Measurements from ENCODE around the gene NUDT8.

The NUDT8 gene, protein sequence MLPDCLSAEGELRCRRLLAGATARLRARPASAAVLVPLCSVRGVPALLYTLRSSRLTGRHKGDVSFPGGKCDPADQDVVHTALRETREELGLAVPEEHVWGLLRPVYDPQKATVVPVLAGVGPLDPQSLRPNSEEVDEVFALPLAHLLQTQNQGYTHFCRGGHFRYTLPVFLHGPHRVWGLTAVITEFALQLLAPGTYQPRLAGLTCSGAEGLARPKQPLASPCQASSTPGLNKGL

DNA sequence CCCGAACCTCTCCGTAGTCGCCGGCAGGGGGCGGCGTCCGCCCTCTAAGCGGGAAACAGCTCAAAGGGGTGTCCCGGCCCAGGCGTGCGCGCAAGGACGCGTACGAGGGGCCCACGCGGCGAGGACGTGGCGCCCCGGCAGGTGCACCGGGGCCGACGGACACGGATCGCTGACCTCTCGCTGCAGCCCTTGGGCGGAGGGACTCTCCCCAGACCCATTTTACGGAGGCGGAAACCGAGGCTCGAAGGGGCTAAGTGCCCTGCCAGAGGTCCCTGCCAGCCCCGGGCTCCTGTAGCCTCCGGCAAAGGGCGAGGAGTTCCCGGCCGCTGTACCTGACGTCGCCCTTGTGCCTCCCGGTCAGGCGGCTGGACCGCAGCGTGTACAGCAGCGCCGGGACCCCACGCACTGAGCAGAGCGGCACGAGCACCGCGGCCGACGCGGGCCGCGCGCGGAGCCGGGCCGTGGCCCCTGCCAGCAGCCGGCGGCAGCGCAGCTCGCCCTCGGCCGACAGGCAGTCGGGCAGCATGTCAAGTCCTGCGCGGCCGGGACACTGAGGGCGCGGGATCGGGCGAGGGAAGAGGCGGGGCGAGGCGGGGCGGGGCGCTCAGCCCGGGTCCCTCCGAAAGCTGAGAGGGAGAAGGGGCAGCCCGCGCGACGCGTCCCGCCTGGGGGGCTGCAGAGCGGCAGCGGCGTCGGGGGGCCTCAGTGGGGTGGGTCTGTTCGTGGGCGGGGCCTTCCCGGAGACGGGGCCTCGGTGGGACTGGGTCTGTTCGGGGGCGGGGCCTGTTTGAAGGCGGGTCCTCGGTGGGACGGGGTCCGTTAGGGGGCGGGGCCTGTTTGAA lies at the start of gene NUDT8:
TSS of gene NUDT8 (minus strand) at position 552 of the 842 bp plus-strand sequence. CDS start at position 526, 26 bp downstream.
- Mint-ChIP-seq H3K9me3 (no peaks in the 10 kb centered on the region), H3K36me3 (peaks cover 14 to 18% of the 10 kb centered on the region in 2 donors), H3K27me3 (no peaks in the 10 kb centered on the region), H3K27ac (peak within 1 kb of the TSS; percentile 93), H3K4me1 (peaks cover 16 to 33% of the 10 kb centered on the region in 2 donors), H3K4me3 (peak within 1 kb of the TSS; percentile 82 to 86)
- peak; percentile 73 for ATAC-seq (replicated peaks)
- peak; percentile 88 for DNase-seq

DNA sequence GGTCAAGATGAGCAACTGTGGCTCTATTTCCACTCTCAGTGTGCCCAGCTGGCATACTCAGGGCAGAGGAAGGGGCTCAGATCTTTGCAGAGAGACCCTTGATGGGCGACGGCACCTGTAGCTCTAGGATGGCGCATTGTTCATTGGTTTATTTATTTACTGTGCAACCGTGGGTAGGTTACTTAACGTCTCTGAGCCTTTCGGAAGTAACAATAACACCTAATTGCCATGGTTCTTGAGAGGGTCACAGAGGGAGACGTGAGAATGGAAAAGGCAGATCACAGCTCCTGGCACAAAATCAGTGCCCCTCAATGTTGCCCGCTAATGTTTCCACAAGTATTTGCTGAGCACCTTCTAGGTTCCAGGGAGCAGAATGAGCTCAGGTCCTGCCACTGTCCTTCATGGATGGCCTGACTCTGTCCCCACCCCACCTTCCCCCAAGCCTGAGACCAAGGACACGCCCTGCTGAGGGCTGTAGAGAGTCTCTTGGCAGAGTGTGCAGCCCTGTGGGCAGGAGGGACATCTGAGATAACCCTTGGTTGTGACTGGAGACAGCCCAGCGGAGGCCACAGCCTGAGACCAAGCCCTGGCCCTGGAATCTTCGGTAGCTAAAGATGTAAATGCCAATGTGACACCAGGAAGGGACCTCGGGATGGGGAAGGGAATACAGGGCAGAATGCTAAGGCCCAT lies 45.5 kb upstream of the NUDT8 start:
- Mint-ChIP-seq H3K36me3 (no peaks in the 10 kb centered on the region), H3K27me3 (peaks cover 8 to 21% of the 10 kb centered on the region in 2 donors), H3K4me3 (no peak overlapping the region), H3K9me3 (no peaks in the 10 kb centered on the region), H3K4me1 (peaks cover 0 to 4% of the 10 kb centered on the region in 2 donors), H3K27ac (no peak overlapping the region)
- ATAC-seq (replicated peaks) (no peak), DNase-seq (no peak)

DNA sequence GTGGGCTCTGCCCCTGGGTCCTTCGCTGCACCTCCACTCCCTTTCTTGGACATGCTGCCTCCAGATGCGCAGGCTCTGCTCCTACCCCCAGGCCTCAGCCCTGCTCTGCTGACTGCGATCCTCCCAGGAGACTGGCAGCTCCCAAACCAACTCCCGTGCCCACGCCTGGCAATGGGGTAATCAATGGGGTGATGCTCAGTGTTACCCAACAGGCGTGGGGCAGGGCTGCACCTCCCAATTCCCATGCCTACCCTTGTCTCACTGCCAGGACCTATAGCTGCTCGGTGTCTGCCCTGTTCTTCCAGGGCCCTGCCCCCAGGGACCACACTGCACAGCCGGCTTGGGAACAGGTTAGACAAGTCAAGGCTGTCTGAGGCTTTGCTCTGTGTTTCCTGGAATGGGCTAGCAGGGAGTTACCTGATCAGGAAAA lies 44.7 kb upstream of the NUDT8 start, which contains the start of gene ALDH3B2:
TSS of gene ALDH3B2 (minus strand) at position 182 of the 430 bp plus-strand sequence. CDS start 7,688 bp downstream, outside the sequence.
- Mint-ChIP-seq H3K36me3 (no peaks in the 10 kb centered on the region), H3K27ac (no peak within 1 kb of the TSS)

DNA sequence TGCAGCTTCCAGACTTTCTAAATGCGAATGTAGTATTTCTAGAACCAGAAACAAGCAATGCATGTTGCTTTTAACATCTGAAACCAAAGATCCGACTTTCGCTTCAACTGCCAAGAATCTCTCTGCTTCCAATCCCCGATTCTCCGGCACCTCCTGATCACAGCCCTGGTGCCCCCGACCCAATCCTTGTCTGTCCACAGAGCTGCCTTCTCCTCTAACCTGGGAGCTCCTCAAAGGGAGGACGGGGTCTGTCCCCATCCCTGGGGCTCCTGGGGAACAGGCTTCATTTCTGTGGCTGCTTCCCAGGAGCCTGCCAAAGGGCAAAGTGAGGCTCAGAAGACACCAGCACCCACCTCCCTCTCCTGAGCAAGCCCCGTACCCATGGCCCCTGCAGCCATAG lies 44.2 kb upstream of the NUDT8 start:
- Mint-ChIP-seq H3K27me3 (peaks cover 8 to 21% of the 10 kb centered on the region in 2 donors), H3K4me3 (no peak overlapping the region), H3K4me1 (peaks cover 0 to 4% of the 10 kb centered on the region in 2 donors), H3K36me3 (no peaks in the 10 kb centered on the region), H3K27ac (no peak overlapping the region), H3K9me3 (no peaks in the 10 kb centered on the region)
- DNase-seq (no peak), ATAC-seq (replicated peaks) (no peak)

More for the DNA sequence above, 44.7 kb upstream of the NUDT8 start, which contains the start of gene ALDH3B2:
- Mint-ChIP-seq H3K4me3 (no peak within 1 kb of the TSS), H3K9me3 (no peaks in the 10 kb centered on the region), H3K4me1 (peaks cover 0 to 4% of the 10 kb centered on the region in 2 donors), H3K27me3 (peaks cover 8 to 21% of the 10 kb centered on the region in 2 donors)
- DNase-seq (no peak), ATAC-seq (replicated peaks) (no peak)

DNA sequence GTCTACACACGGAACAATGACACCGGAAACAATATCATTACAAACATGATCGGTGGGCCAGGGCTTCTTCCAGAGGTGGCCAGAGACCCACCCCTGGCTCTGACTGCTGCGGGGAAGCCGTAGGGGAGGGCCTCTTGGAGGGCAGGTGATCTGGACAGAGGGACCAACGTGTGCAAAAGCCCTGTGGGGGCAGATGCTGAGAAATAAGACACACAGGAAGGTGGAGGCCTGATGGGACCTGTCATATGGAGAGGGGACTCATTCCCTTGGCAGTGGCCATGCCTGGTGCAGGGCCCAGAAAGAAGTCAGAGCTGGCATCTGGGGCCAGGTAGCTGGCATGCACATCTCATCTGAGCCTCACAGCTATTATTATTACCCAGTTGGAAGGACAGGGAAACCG lies 43.6 kb upstream of the NUDT8 start:
- H3K9me3 Mint-ChIP-seq = no peaks in the 10 kb centered on the region
- no peak overlapping the region for H3K27ac Mint-ChIP-seq
- no peak for DNase-seq
- peaks cover 0 to 4% of the 10 kb centered on the region in 2 donors for H3K4me1 Mint-ChIP-seq
- H3K36me3 Mint-ChIP-seq = no peaks in the 10 kb centered on the region
- H3K27me3 Mint-ChIP-seq = peaks cover 8 to 21% of the 10 kb centered on the region in 2 donors
- no peak overlapping the region for H3K4me3 Mint-ChIP-seq
- no peak for ATAC-seq (replicated peaks)

DNA sequence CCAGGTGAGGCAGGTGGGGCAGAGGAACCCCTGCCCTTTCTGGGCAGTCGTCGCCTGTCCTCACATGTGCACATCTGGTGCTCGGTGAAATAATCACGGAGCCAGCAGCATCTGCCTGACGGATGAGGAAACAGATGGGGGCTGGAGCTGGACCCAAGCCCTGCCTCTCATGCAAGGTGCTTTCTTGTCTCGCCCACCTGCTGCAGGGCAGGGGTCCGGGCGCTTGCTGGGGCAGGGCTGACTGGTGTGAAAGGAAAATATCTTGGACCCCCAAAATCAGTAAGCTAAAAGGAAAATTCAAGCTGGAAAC lies 41.4 kb upstream of the NUDT8 start:
- DNase-seq = no peak
- H3K27me3 Mint-ChIP-seq = peaks cover 4 to 21% of the 10 kb centered on the region in 2 donors
- ATAC-seq (replicated peaks) = no peak
- no peaks in the 10 kb centered on the region for H3K9me3 Mint-ChIP-seq
- H3K4me1 Mint-ChIP-seq = peaks cover 0 to 12% of the 10 kb centered on the region in 2 donors
- no peak overlapping the region for H3K4me3 Mint-ChIP-seq
- peak overlapping the region; percentile 11 for H3K27ac Mint-ChIP-seq
- H3K36me3 Mint-ChIP-seq = no peaks in the 10 kb centered on the region

DNA sequence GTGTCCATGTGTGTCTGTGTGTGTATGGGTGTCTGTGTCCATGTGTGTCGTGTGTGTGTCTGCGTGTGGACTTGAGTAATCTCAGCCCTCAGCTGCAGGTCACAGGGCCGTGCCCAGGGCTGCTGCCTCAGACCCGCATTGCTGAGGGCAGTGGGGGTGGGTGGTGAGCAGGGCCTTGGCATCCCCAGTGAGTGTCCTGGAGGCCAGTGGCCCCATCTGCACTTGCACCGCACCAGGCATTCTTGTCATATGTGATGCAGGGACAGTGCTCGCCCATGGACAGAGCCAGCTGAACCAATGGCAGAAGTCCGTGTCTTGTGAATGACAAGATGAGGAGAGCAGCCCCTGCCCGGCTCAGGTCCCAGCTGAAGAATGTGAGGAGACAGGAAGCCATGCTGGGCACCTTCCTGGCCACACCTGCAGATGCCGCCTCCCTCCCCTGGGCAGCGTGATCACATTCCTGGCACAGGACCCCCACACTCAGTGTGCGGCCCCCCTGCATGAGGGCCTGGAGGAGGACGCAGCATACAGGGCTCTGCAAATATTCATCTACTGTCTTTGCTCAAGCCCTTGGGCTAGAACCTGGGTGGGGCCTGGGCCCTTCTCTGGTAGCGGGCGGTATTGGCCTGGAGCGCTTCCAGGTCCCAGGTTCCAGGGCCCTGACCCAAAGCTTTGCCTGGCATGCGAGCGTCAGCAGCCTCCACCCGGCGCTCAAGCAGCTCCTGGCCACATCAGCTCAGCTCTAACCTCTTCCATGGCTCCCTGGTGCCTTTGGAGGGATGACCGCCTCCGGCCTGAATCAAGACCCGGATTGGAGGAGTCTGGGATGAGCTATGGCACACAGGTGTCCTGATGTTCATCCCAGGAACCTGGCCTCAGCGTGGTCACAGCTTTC lies 40.8 kb upstream of the NUDT8 start:
- Mint-ChIP-seq H3K36me3 (no peaks in the 10 kb centered on the region), H3K4me1 (peaks cover 0 to 12% of the 10 kb centered on the region in 2 donors), H3K9me3 (no peaks in the 10 kb centered on the region), H3K4me3 (no peak overlapping the region), H3K27ac (peak overlapping the region; percentile 11), H3K27me3 (peaks cover 4 to 21% of the 10 kb centered on the region in 2 donors)
- no peak for DNase-seq
- no peak for ATAC-seq (replicated peaks)

DNA sequence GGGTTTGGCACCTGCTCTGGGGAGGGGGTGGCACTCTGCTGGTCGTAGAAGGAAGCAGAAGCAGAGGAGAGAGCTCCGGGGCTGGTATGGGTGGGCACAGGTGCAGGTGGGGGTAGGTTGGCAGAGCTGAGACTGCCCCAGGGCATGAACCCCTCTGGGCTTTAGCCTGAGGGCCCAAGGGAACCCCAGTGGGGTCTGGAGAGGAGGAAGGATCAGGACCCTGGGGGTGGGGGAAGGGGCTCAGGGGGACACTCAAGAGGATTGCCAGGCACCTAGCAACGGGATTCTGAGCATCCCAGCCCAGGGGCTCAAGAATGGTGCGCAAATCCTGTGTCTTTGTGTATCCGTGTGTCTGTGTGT lies 38.4 kb upstream of the NUDT8 start:
- no peak overlapping the region for H3K27ac Mint-ChIP-seq
- H3K9me3 Mint-ChIP-seq = no peaks in the 10 kb centered on the region
- H3K4me1 Mint-ChIP-seq = peaks cover 0 to 12% of the 10 kb centered on the region in 2 donors
- DNase-seq = no peak
- peaks cover 0 to 1% of the 10 kb centered on the region in 2 donors for H3K27me3 Mint-ChIP-seq
- H3K4me3 Mint-ChIP-seq = no peak overlapping the region
- H3K36me3 Mint-ChIP-seq = no peaks in the 10 kb centered on the region
- no peak for ATAC-seq (replicated peaks)

DNA sequence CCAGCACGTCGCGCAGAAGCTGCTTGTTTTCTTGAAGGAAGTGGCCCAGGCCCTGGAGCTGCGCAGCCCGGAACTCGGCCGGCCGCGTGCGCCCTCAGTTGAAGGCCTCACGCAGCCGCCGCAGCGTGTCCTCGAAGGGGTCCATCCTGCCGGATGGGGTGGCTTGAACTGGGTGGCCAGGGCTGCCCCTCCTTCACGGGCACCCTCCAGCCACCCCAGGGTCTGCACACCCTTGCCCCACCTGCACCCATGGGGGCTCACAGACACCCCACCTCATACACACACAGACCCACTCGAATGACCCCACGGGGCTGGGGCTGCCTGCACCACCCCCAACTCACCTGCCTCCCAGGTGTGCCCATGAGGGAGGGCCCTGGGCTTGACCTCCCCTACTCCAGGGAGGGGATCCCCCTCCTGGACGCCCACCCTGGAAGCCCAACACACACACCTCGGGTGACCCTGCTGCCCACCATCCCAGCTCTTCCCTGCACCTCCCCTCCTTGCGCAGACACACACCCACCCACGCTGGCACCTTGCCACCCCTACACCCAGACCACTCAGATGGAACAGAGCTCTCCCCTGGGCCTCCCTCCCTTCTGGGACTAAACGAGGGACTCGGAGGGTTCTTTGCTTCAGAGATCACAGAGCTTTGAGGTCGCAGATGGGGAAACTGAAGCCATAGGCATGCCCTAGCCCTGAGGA lies 37.9 kb upstream of the NUDT8 start:
- Mint-ChIP-seq H3K36me3 (no peaks in the 10 kb centered on the region), H3K27me3 (no peaks in the 10 kb centered on the region), H3K9me3 (no peaks in the 10 kb centered on the region), H3K4me3 (no peak overlapping the region), H3K27ac (no peak overlapping the region), H3K4me1 (peaks cover 0 to 12% of the 10 kb centered on the region in 2 donors)
- DNase-seq (peak; percentile 56), ATAC-seq (replicated peaks) (peak; percentile 93 to 94)

DNA sequence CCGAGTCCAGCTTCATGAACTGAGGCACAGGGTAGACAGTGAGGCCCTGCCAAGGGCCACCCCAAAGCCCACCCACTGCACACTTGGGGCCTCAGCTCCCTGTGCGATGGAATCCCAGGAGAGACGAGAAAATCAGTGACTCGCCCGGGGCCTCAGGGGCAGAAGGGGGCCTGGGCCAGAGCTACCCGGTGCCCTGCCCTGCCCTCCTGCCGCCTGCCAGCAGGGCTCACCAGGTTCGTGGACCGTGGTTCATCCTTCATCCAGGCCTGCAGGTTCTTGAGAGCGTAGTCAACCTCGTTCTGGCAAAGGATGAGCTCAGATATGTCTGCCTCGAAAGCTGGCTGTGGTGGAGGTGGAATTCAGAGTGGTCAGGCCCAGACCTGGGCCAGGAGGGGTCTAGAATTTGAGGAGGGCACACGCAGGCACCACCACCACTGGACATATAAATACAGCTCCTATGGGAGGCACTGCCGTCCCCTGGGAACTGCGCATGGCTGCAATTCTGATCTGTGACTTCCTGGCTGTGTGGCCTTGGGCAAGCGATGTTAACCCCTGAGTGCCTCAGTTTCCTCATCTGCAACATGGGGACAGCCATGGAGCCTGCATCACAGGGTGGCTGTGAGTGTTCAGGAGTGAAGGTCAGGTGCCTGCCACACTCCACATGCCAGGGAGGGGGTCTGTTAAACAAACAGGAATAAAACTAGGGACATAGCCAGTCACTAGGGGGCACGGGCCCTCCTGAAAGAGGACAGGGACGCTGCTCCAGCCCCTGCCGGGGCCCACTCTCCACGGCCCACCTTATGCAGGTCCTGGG lies 37.1 kb upstream of the NUDT8 start:
- Mint-ChIP-seq H3K36me3 (no peaks in the 10 kb centered on the region), H3K4me1 (peaks cover 0 to 12% of the 10 kb centered on the region in 2 donors), H3K27ac (no peak overlapping the region), H3K4me3 (no peak overlapping the region), H3K9me3 (no peaks in the 10 kb centered on the region), H3K27me3 (no peaks in the 10 kb centered on the region)
- ATAC-seq (replicated peaks) = peak; percentile 30 to 36
- DNase-seq = no peak

DNA sequence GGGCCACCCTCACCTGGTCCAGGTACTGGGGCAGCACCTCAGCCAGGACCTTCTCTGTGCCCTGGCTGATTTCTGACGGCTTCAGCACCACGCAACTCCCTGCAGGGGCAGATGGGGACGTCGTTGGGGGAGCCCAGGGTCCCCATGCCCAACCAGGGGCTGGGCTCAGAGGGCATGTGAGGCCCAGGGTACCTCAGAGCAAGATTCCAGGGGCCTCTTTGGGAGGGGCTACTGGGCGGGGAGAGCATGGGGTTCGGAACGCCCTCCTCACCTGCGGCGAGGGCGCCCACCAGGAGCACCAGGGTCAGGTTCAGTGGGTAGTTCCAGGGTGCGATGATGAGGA lies 36.5 kb upstream of the NUDT8 start:
- H3K36me3 Mint-ChIP-seq = no peaks in the 10 kb centered on the region
- no peak overlapping the region for H3K4me3 Mint-ChIP-seq
- no peak for DNase-seq
- no peaks in the 10 kb centered on the region for H3K27me3 Mint-ChIP-seq
- H3K27ac Mint-ChIP-seq = no peak overlapping the region
- no peak for ATAC-seq (replicated peaks)
- no peaks in the 10 kb centered on the region for H3K9me3 Mint-ChIP-seq
- H3K4me1 Mint-ChIP-seq = peaks cover 0 to 12% of the 10 kb centered on the region in 2 donors

DNA sequence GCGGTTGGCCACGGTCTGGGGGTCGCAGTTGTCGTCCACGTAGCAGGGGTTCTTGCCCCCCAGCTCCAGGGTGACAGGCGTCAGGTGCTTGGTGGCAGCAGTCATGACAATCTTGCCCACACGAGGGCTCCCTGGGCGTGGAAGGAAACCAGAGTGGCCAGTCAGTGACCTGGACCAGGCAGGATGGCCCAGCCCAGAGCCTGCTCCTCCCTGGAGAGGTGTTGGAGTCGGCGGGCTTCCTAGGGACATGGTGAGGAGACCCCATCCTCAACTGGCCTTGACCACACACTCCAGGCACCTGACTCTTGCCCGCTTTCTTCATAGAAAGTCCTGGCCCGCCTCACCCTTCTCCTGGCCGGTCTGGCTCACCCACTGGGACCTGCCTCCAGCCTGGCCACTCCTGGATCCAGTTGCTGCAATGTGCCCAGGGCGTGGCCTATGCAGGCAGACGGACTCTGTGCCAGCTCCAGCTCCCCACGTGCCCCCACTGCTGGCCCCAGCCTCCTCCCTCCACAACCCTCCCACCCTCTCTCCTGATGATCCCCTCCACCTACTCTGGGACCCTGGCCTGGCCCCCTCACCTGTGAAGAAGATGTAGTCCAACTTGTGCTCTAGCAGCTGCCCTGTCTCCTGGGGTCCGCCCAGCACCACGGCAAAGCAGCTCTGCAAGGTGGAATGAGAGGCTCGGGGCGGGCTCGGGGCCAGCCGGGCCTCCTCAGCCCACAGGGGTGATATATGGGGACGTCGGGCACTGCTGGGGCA lies 36.0 kb upstream of the NUDT8 start:
- Mint-ChIP-seq H3K27me3 (no peaks in the 10 kb centered on the region), H3K36me3 (no peaks in the 10 kb centered on the region), H3K27ac (no peak overlapping the region), H3K9me3 (no peaks in the 10 kb centered on the region), H3K4me3 (no peak overlapping the region), H3K4me1 (peaks cover 0 to 12% of the 10 kb centered on the region in 2 donors)
- no peak for ATAC-seq (replicated peaks)
- DNase-seq = no peak

Data from stimulated activated naive B cell treated with anti-CD40 and anti-IgM and Interleukin-4, amounts not matched to agents 10 μg/mL and 1 μg/mL and 100 μg/mL, for 72 hours (primary cell).